ENCODE results near the gene TRH.
"Not testable (repeated sequence)": the region's sequence is repeated elsewhere in the genome, so short reads cannot be mapped to it uniquely, and the experiment has no call there.

Gene TRH

DNA sequence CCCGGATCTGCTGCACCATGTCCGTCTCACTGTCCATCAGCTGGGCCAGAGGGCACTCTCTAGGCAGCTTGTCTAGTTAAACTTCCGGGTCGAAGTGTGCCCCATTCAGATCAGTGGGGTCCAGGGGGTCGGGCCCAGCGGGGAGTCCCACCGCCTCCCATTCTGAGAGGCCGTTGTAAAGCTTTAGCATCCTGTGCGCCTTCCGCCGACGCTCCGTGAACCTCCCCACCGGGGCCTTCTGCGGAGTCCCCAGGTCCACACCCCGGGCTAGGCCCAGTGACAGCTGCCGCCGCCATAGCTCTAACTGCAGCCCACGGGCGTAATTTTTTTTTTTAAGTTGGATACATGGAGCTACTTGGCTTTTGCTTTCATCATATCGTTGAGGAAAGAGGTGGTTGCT, 38.7 kb downstream of the TRH start:
- not testable (repeated sequence) for DNase-seq

DNA sequence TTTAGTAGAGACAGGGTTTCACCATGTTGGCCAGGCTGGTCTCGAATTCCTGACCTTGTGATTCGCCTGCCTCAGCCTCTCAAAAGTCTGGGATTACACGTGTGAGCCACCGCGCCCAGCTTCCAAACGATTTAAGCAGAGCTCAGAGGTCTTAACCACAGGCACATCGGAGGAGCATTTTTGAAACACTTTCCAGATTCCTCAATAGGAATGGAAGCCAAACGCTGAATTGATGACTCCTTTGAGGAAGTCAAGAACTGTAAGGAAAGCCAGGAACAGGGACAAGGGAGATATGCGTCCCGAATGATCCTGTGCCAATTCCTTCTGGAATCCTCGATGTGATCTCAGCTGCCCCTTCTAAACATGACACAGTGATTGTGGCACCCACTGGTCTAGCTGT, 40.0 kb downstream of the TRH start:
- no peak for DNase-seq

DNA sequence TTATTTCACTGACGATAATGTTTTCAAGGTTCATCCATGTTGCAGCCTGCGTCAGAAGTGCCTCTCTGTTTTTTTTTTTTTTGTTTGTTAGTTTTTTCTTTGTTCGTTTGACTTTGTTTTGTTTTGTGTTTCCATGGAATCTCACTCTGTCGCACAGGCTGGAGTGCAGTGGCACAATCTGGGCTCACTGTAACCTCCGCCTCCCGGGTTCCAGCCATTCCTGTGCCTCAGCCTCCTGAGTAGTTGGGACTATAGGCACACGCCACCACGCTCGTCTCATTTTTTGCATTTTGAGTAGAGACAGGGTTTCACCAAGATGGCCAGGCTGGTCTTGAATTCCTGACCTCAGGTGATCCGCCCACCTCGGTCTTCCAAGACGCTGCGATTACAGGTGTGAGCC, 43.1 kb downstream of the TRH start:
- not testable (repeated sequence) for DNase-seq

GRCh38 chr3:130026146-130026829, 51.8 kb downstream of the TRH start:
- DNase-seq: peak; percentile 10

DNA sequence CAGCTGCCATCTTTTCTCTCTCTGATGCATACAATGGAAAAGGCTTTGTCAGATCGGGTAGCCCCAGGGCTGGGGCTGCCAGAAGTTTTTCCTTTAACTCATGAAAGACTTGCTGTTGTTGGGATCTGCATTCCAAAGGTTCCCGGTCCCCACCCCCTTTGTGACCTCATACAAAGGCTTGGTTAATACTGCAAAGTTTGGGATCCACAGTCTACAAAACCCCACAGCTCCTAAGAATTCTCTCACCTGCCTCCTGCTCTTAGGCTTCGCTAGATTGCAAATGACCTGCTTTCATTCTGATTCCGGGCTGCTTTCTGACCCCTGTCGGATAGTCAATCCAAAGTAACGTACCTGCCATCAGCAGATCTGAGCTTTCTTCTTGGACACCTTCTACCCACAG, 52.9 kb downstream of the TRH start:
- not testable (repeated sequence) for DNase-seq
